GM12873 (cell line): Measurements from ENCODE around the gene RNU5B-1.

ENCODE experiments used
- TF ChIP-seq, protein P1 (sequence below): IDR thresholded peaks from 2 replicates; pipeline ENCODE4 v1.5.1; 2012; ENCODE audit warnings: low read depth, mild to moderate bottlenecking, moderate library complexity, low read length, control low read depth; ENCODE audit not compliant: insufficient read depth; ENCODE audit errors: missing control alignments

RNU5B-1 gene

DNA sequence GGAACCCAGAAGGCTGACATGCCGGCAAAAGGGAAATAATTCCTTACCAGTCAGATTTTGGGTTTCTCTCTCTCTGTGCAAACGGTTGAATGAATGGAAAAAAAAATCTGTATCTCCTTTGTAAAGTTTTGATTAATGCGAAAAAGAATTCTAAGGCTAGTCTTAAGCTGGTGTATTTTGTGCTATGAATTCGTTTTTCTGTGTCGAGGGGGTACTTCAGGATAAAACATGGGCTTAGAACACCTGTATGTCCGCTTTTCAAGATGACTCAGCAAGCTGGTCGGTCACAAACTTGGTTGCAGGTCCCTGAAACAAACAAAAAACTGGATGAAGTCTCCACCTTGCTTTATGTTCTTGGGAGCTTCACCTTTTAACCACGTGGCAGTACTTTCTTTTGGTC lies 44.9 kb downstream of the RNU5B-1 start:
- TF ChIP-seq, protein P1, sequence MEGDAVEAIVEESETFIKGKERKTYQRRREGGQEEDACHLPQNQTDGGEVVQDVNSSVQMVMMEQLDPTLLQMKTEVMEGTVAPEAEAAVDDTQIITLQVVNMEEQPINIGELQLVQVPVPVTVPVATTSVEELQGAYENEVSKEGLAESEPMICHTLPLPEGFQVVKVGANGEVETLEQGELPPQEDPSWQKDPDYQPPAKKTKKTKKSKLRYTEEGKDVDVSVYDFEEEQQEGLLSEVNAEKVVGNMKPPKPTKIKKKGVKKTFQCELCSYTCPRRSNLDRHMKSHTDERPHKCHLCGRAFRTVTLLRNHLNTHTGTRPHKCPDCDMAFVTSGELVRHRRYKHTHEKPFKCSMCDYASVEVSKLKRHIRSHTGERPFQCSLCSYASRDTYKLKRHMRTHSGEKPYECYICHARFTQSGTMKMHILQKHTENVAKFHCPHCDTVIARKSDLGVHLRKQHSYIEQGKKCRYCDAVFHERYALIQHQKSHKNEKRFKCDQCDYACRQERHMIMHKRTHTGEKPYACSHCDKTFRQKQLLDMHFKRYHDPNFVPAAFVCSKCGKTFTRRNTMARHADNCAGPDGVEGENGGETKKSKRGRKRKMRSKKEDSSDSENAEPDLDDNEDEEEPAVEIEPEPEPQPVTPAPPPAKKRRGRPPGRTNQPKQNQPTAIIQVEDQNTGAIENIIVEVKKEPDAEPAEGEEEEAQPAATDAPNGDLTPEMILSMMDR = no peak
